ENCODE data around the gene RNU4-1.
"Not testable (repeated sequence)": the region's sequence is repeated elsewhere in the genome, so short reads cannot be mapped to it uniquely, and the experiment has no call there.

DNA sequence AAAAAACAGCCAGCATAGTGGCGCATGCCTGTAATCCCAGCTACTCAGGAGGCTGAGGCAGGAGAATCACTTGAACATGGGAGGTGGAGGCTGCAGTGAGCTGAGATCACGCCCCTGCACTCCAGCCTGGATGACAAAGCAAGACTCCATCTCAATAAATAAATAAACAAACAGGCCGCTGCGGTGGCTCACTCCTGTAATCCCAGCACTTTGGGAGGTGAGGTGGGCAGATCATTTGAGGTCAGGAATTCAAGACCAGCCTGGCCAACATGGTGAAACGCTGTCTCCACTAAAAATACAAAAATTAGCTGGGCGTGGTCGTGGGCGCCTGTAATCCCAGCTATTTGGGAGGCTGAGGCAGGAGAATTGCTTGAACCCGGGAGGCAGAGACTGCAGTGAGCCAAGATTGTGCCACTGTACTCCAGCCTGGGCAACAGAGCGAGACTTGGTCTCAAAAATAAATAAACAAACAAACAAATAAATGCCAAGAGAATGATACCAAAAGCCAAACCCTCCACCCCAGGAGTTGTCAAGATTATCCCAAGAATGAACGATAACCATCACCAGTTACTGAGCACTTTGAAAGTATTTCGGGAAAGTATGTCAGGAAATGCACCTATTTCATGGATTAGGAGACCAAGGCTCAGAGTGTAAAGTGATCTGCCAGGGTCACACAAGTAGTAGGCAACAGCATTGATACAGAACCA is 41.5 kb downstream of the RNU4-1 start:
- TF ChIP-seq, protein P1, sequence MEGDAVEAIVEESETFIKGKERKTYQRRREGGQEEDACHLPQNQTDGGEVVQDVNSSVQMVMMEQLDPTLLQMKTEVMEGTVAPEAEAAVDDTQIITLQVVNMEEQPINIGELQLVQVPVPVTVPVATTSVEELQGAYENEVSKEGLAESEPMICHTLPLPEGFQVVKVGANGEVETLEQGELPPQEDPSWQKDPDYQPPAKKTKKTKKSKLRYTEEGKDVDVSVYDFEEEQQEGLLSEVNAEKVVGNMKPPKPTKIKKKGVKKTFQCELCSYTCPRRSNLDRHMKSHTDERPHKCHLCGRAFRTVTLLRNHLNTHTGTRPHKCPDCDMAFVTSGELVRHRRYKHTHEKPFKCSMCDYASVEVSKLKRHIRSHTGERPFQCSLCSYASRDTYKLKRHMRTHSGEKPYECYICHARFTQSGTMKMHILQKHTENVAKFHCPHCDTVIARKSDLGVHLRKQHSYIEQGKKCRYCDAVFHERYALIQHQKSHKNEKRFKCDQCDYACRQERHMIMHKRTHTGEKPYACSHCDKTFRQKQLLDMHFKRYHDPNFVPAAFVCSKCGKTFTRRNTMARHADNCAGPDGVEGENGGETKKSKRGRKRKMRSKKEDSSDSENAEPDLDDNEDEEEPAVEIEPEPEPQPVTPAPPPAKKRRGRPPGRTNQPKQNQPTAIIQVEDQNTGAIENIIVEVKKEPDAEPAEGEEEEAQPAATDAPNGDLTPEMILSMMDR (IDR thresholded peaks at IDR 0.05), result not testable (repeated sequence)
- not testable (repeated sequence) for TF ChIP-seq POLR2A (IDR thresholded peaks at IDR 0.05)

All from lower leg skin (tissue), 3 donors.